Subcutaneous adipose tissue (tissue), 4 donors: ENCODE data around the gene TMBIM1. TPM values are rescaled to one million over a fixed set of nuclear protein-coding genes. Genes with fewer than 3 reads are reported as not detected.

Source experiments
- small RNA-seq: library from RNA; depleted of rRNA; stranded (forward); fragments of <200 nt; gene quantifications from one replicate; pipeline ENCODE3, GENCODE V24; 2016
- total RNA-seq, 4 donors: library from RNA; depleted of rRNA; stranded (reverse); fragments of >200 nt; gene quantifications; one replicate each; pipeline ENCODE4 v1.1.0, GENCODE V29; 2016
- TF ChIP-seq, protein P1 (sequence below): fragments of 450-650 bp; IDR thresholded peaks from one replicate; pipeline ENCODE4 v1.5.1; 2016; ENCODE audit warnings: low read depth, mild to moderate bottlenecking, control low read depth, antibody characterized with exemption, moderate library complexity

TMBIM1 gene
- total RNA-seq, 4 donors from 2014 or later = 246 to 398 (median 281) TPM

DNA sequence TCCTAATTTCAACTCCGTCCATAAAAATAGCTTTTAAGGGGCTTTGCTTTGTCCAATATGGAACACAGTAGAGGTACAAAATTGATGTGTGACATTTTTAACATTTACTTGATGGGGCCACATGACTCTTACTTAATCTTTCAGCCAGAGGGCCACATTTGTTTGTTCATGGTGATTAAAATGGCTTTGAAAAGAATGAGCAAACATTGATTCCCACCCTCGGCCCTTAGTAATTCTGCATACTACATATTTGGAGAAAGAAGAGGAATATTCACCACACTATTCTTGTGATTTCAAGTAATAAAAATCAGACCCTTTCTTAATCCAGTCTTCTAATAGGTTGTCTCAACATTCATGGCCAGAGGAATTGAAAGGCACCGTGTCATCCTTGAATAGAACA lies 57.8 kb downstream of the TMBIM1 start:
- TF ChIP-seq, protein P1, sequence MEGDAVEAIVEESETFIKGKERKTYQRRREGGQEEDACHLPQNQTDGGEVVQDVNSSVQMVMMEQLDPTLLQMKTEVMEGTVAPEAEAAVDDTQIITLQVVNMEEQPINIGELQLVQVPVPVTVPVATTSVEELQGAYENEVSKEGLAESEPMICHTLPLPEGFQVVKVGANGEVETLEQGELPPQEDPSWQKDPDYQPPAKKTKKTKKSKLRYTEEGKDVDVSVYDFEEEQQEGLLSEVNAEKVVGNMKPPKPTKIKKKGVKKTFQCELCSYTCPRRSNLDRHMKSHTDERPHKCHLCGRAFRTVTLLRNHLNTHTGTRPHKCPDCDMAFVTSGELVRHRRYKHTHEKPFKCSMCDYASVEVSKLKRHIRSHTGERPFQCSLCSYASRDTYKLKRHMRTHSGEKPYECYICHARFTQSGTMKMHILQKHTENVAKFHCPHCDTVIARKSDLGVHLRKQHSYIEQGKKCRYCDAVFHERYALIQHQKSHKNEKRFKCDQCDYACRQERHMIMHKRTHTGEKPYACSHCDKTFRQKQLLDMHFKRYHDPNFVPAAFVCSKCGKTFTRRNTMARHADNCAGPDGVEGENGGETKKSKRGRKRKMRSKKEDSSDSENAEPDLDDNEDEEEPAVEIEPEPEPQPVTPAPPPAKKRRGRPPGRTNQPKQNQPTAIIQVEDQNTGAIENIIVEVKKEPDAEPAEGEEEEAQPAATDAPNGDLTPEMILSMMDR = no peak

DNA sequence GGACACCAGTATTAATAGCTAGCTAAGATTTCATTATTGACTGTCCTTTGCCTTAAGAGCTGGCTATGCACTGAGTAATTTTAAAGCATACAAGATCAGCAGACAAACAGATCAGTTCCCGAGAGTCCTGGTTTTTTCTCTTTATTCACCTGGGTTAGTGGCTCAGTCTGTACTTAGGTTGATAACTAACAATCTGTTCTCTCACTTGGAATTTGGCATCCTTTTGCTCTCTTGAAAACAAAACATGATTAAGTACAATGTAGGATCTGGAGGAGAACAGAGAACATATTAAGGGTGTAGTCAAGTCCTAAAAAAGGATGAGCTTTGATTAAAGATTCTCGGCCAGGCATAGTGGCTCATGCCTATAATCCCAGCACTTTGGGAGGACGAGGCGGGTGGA lies 58.8 kb downstream of the TMBIM1 start:
- TF ChIP-seq, protein P1 = no peak

DNA sequence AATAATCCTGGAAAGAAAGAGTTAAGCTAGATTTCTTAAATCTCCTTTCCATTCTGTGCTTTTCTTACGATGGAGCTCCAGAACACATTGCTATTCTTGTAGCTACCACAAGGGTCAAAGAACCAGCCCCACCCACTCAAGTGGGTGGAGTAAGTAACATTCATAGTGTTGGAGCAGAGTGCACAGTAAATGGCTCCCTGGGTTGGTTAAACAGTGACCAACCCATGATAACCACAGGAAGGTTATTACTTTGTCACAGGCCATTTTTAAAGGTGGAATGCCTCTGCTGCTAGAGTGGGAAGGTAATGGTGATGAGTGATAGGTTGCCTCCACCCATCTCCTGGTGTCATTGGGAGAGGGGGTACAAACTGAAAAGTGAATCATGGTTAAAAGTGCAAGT lies 61.4 kb downstream of the TMBIM1 start:
- TF ChIP-seq, protein P1 = no peak

DNA sequence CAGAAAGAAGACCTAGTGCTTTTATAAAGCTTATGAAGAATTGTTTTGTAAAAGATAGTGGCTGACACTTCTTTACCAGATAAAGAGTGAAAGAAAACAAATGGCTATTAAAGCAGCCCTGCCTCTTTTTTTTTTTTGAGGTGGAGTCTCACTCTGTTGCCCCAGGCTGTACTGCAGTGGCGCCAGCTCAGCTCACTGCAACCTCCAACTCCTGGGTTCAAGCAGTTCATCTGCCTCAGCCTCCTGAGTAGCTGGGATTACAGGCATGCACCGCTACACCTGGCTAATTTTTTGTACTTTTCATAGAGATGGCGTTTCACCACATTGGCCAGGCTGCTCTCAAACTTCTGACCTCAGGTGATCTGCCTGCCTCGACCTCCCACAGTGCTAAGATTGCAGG lies 62.5 kb downstream of the TMBIM1 start:
- TF ChIP-seq, protein P1 = no peak

DNA sequence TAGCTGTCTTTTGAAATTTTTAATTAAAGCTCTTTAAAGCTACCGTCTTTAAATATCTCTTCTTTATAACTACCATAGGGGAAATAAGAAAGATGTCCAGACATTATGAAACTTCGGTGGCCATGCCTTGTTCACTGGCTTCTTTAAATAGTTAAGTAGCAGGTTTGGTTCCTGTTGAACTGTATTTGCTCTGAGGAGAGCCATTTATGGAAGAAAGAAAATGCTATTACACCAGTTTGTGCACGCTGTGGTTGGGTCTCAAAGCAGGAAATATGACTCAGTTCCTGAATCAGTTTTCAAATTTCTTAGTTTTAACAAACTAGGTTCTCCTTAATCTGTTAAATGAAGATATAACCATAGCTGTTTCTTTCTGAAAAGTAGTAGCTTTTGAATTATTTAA lies 63.1 kb downstream of the TMBIM1 start:
- TF ChIP-seq, protein P1 = no peak

DNA sequence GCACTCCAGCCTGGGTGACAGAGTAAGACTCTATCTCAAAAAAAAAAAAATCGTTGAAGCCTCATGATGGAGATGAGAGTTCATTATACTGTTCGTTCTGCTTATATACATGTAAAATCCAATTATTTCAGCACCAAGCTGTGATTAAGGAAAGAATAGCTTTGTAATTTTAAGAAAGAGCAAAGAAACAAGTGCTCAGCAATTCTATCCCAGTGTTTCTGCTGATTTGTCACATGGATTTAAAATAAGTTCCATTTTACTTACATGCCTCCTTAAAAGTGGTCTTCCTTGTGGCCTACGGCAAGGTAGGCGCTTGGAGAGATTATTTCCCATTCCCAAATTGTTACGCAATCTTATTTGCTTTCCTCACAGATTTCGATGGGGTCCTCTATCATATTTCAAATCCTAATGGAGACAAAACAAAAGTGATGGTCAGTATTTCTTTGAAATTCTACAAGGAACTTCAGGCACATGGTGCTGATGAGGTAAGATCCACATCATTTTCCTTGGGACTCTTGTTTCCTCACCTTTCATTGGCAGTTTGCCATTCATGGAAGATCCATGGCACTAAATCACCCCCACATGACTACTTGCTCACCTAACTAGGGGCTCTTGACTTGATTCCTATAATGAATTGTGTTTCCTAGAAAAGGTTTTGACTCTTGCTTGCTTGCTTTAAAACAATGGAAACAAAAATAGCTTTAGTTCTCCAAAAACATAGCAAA lies 63.8 kb downstream of the TMBIM1 start:
- TF ChIP-seq, protein P1 = no peak

DNA sequence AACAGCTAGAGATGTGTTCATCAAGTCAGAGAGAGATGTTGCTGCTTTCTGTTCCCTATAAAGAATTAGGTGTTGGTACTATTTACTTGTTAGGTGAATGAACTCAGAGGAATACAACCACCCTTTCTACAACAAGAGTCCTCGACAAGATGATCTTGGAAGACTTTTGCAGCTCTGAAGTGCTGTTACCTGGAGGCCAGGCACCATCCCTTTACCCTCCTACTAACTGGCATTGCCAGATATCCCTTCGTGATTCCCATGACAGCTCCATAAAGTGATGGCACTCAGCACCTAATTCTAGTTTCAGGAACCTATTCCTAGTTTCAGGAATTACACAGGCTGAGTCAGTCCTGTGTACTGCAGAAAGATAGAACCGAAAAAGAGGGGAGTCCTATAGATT lies 65.4 kb downstream of the TMBIM1 start:
- TF ChIP-seq, protein P1 = no peak

Small RNAs within 50 kb of the gene (small RNA-seq; reads per million reads assigned to genes)
- not detected for gene MIR6810

Other genes with a start within 250 kb of the TMBIM1 start
- 1 to 10 TPM in 1 of 4 donors, under 1 TPM in 1, not detected in 2; 0.85 to 2.4 TPM for gene RUFY4, start 223.2 kb downstream of the TMBIM1 start, total RNA-seq
- 1 to 10 TPM in 2 of 4 donors, under 1 TPM in 1, not detected in 1; 0.34 to 3.0 (median 1.6) TPM for gene CXCR2, start 166.5 kb downstream of the TMBIM1 start, total RNA-seq
- 1 to 10 TPM in 1 of 4 donors, not detected in 3; 2.3 TPM for gene CXCR1, start 125.5 kb downstream of the TMBIM1 start, total RNA-seq
- gene ARPC2, start 75.3 kb downstream of the TMBIM1 start, total RNA-seq = 100 to 1,000 TPM; 273 to 501 (median 341) TPM
- gene GPBAR1, start 31.5 kb downstream of the TMBIM1 start, total RNA-seq = 10 to 100 TPM; 10.9 to 28.1 (median 16.8) TPM
- 100 to 1,000 TPM in 3 of 4 donors, 10 to 100 TPM in 1; 94.9 to 186 (median 123) TPM for gene AAMP, start 22.4 kb downstream of the TMBIM1 start, total RNA-seq
- 10 to 100 TPM; 26.1 to 50.4 (median 46.7) TPM for gene PNKD, start 22.0 kb downstream of the TMBIM1 start, total RNA-seq
- gene CATIP, start 64.4 kb upstream of the TMBIM1 start, total RNA-seq = not detected
- 100 to 1,000 TPM in 1 of 4 donors, 10 to 100 TPM in 3; 50.5 to 103 (median 65.4) TPM for gene SLC11A1, start 89.8 kb upstream of the TMBIM1 start, total RNA-seq
- gene CTDSP1, start 107.4 kb upstream of the TMBIM1 start, total RNA-seq = 100 to 1,000 TPM in 2 of 4 donors, 10 to 100 TPM in 2; 74.7 to 163 (median 96.3) TPM
- gene VIL1, start 126.6 kb upstream of the TMBIM1 start, total RNA-seq = not detected